ENCODE results near the gene ATP6V0A1. TPM values are rescaled to one million over a fixed set of nuclear protein-coding genes. Genes with fewer than 3 reads are reported as not detected.
A peak's percentile ranks its signal among the peaks of the same experiment; 100 is the strongest.

Gene ATP6V0A1
- total and polyA plus RNA-seq, 8 donors: 13.1 to 435 (median 80.2) TPM

DNA sequence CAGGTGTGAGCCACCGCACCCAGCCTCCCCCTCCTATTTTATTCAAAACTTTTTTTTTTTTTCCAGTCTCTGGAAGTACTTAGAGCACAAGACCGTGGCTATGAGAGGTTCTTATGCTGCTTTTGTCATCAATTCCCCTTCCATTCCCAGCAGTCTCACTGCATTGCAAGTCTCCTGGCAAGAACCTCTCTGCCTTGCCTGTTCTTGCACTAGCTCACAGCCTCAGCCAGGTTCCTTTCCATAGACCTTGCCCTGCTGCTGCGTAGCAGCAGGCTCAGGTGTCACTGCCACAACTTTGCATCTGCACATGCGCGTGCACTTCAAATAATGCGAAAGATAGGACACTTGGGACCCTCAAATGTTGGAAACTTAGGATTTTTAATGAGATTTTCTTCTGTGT, 15.6 kb downstream of the ATP6V0A1 start:
- 68 to 80% (median 73%) methylated on average over 6 of the region's 6 CpGs for WGBS, 5 donors
- no peaks in the 10 kb centered on the region for H3K27me3 ChIP-seq
- peak overlapping the region in 3 of 5 donors; percentile 37 to 62 (median 56) for H3K27ac ChIP-seq
- no peaks in the 10 kb centered on the region for H3K9me3 ChIP-seq
- intact Hi-C loops (cut with DNase I; ENCODE audit: low total_unique reads): no loop called here
- H3K4me3 ChIP-seq: no peak overlapping the region
- H3K4me1 ChIP-seq: peaks cover 6 to 43% (median 19%) of the 10 kb centered on the region in 4 donors
- peak; percentile 28 to 33 for DNase-seq
- TF ChIP-seq POLR2A (IDR thresholded peaks at IDR 0.05) (no peak), POLR2AphosphoS5 (IDR thresholded peaks at IDR 0.05) (no peak), EP300 (IDR thresholded peaks at IDR 0.05) (no peak)
- TF ChIP-seq, protein P1, sequence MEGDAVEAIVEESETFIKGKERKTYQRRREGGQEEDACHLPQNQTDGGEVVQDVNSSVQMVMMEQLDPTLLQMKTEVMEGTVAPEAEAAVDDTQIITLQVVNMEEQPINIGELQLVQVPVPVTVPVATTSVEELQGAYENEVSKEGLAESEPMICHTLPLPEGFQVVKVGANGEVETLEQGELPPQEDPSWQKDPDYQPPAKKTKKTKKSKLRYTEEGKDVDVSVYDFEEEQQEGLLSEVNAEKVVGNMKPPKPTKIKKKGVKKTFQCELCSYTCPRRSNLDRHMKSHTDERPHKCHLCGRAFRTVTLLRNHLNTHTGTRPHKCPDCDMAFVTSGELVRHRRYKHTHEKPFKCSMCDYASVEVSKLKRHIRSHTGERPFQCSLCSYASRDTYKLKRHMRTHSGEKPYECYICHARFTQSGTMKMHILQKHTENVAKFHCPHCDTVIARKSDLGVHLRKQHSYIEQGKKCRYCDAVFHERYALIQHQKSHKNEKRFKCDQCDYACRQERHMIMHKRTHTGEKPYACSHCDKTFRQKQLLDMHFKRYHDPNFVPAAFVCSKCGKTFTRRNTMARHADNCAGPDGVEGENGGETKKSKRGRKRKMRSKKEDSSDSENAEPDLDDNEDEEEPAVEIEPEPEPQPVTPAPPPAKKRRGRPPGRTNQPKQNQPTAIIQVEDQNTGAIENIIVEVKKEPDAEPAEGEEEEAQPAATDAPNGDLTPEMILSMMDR (IDR thresholded peaks at IDR 0.05): no peak
- peaks cover 40 to 89% (median 83%) of the 10 kb centered on the region in 4 donors for H3K36me3 ChIP-seq

- TF ChIP-seq, protein P1 (IDR thresholded peaks at IDR 0.05): no peak
- no peak for TF ChIP-seq POLR2A (IDR thresholded peaks at IDR 0.05)
- TF ChIP-seq EP300 (IDR thresholded peaks at IDR 0.05): no peak
- TF ChIP-seq POLR2AphosphoS5 (IDR thresholded peaks at IDR 0.05): no peak
- 45 to 68% (median 52%) methylated on average over 3 of the region's 3 CpGs for WGBS, 5 donors
Measured at GRCh38 chr17:42475121-42475520, 16.4 kb downstream of the ATP6V0A1 start.

DNA sequence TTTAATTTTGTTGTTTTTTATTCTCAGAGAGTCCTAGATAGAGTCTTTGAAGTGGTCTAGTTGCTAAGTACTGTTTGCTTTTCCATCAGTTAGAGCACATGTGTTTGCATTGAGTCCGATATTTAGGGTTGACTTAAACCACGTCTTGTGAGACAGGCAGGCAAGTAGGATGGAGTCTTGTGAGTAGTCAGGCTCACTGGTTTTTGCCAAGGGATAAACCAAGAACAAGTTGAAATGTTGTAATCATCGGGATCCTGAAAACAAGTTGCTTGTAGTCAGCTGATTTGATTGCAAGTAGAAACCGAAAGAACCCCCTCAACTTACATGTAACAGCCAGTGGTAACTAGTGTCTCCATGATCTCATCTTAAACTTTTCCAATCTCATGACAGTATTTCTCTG, 17.2 kb downstream of the ATP6V0A1 start:
- no peaks in the 10 kb centered on the region for H3K9me3 ChIP-seq
- no peak overlapping the region for H3K4me3 ChIP-seq
- intact Hi-C loops (cut with DNase I; ENCODE audit: low total_unique reads): no loop called here
- H3K27me3 ChIP-seq: no peaks in the 10 kb centered on the region
- no peak for DNase-seq
- peaks cover 6 to 36% (median 19%) of the 10 kb centered on the region in 4 donors for H3K4me1 ChIP-seq
- 56 to 73% (median 61%) methylated on average over 4 of the region's 4 CpGs for WGBS, 5 donors
- peaks cover 43 to 89% (median 83%) of the 10 kb centered on the region in 4 donors for H3K36me3 ChIP-seq
- no peak for TF ChIP-seq POLR2A (IDR thresholded peaks at IDR 0.05)
- TF ChIP-seq EP300 (IDR thresholded peaks at IDR 0.05): no peak
- TF ChIP-seq POLR2AphosphoS5 (IDR thresholded peaks at IDR 0.05): no peak
- TF ChIP-seq, protein P1 (IDR thresholded peaks at IDR 0.05): no peak
- H3K27ac ChIP-seq: peak overlapping the region in 3 of 5 donors; percentile 1 to 66 (median 62)

More at GRCh38 chr17:42475121-42475520, 16.4 kb downstream of the ATP6V0A1 start:
- Histone ChIP-seq H3K27ac (peak overlapping the region in 3 of 5 donors; percentile 31 to 62 (median 56)), H3K4me1 (peaks cover 6 to 36% (median 19%) of the 10 kb centered on the region in 4 donors), H3K27me3 (no peaks in the 10 kb centered on the region), H3K36me3 (peaks cover 42 to 89% (median 83%) of the 10 kb centered on the region in 4 donors), H3K9me3 (no peaks in the 10 kb centered on the region), H3K4me3 (no peak overlapping the region)
- DNase-seq: no peak
- intact Hi-C loops (cut with DNase I; ENCODE audit: low total_unique reads): no loop called here

GRCh38 chr17:42476411-42476810, 17.7 kb downstream of the ATP6V0A1 start:
- TF ChIP-seq POLR2AphosphoS5 (IDR thresholded peaks at IDR 0.05) (no peak), POLR2A (IDR thresholded peaks at IDR 0.05) (no peak), EP300 (IDR thresholded peaks at IDR 0.05) (no peak)
- TF ChIP-seq, protein P1 (IDR thresholded peaks at IDR 0.05): no peak
- peaks cover 6 to 36% (median 19%) of the 10 kb centered on the region in 4 donors for H3K4me1 ChIP-seq
- DNase-seq: no peak
- no peak overlapping the region for H3K4me3 ChIP-seq
- intact Hi-C loops (cut with DNase I; ENCODE audit: low total_unique reads): no loop called here
- H3K27ac ChIP-seq: peak overlapping the region in 3 of 5 donors; percentile 1 to 66 (median 62)
- H3K36me3 ChIP-seq: peaks cover 42 to 89% (median 83%) of the 10 kb centered on the region in 4 donors
- H3K27me3 ChIP-seq: no peaks in the 10 kb centered on the region
- WGBS, 5 donors: 85 to 97% (median 95%) methylated on average over 2 of the region's 2 CpGs
- H3K9me3 ChIP-seq: no peaks in the 10 kb centered on the region
